ENCODE data around the gene FMO3. TPM values are rescaled to one million over a fixed set of nuclear protein-coding genes. Genes with fewer than 3 reads are reported as not detected.

The FMO3 gene
- total RNA-seq, 1 experiment from 2014 or later: not detected

- no peaks in the 10 kb centered on the region for H3K36me3 Mint-ChIP-seq (ENCODE audit: insufficient read depth, unreplicated experiment)
- ChIA-PET CTCF (no interaction called here), POLR2A (no interaction called here)
- no peaks in the 10 kb centered on the region for H3K4me1 ChIP-seq
- intact Hi-C loops (cut with micrococcal nuclease; ENCODE audit: unreplicated experiment): no loop called here
- H3K9me3 Mint-ChIP-seq (ENCODE audit: unreplicated experiment): no peaks in the 10 kb centered on the region
- no peaks in the 10 kb centered on the region for H3K36me3 ChIP-seq (ENCODE audit: control insufficient read depth, insufficient read depth, low read length)
- H3K27me3 Mint-ChIP-seq (ENCODE audit: insufficient read depth, unreplicated experiment): no peaks in the 10 kb centered on the region
- no peak for TF ChIP-seq CTCF (IDR thresholded peaks at IDR 0.05; ENCODE audit: insufficient read depth in 1 of 2, low read depth in 1 of 2, low read length in 1 of 2, severe bottlenecking in 1 of 2, unreplicated experiment in 1 of 2)
- no peaks in the 10 kb centered on the region for H3K27me3 ChIP-seq (replicated peaks; ENCODE audit: control insufficient read depth, insufficient read depth, low read length)
- no peak overlapping the region for H3K4me3 ChIP-seq (ENCODE audit: low read depth, low read length)
- H3K27ac Mint-ChIP-seq (ENCODE audit: unreplicated experiment): no peak overlapping the region
- peaks cover 6% of the 10 kb centered on the region for H3K4me1 Mint-ChIP-seq (ENCODE audit: low read depth, unreplicated experiment)
- no peak for DNase-seq
- BruUV-seq (replicated peaks): no TSS peak
- no peak overlapping the region for H3K4me3 Mint-ChIP-seq (ENCODE audit: unreplicated experiment)
- H3K9me3 ChIP-seq: no peaks in the 10 kb centered on the region
Observed at GRCh38 chr1:171140956-171141687, 50.4 kb downstream of the FMO3 start.

GRCh38 chr1:171141688-171142415, 51.1 kb downstream of the FMO3 start:
- H3K27me3 ChIP-seq (replicated peaks; ENCODE audit: control insufficient read depth, insufficient read depth, low read length): no peaks in the 10 kb centered on the region
- DNase-seq: no peak
- CTCF ChIA-PET: no interaction called here
- no peaks in the 10 kb centered on the region for H3K9me3 ChIP-seq
- H3K36me3 Mint-ChIP-seq (ENCODE audit: insufficient read depth, unreplicated experiment): no peaks in the 10 kb centered on the region
- H3K27me3 Mint-ChIP-seq (ENCODE audit: insufficient read depth, unreplicated experiment): no peaks in the 10 kb centered on the region
- BruUV-seq (replicated peaks): no TSS peak
- POLR2A ChIA-PET: no interaction called here
- H3K27ac Mint-ChIP-seq (ENCODE audit: unreplicated experiment): no peak overlapping the region
- H3K4me3 ChIP-seq (ENCODE audit: low read depth, low read length): no peak overlapping the region
- no peaks in the 10 kb centered on the region for H3K4me1 ChIP-seq
- intact Hi-C loops (cut with micrococcal nuclease; ENCODE audit: unreplicated experiment): no loop called here
- no peak overlapping the region for H3K4me3 Mint-ChIP-seq (ENCODE audit: unreplicated experiment)
- H3K4me1 Mint-ChIP-seq (ENCODE audit: low read depth, unreplicated experiment): peaks cover 6% of the 10 kb centered on the region
- H3K36me3 ChIP-seq (ENCODE audit: control insufficient read depth, insufficient read depth, low read length): no peaks in the 10 kb centered on the region
- H3K9me3 Mint-ChIP-seq (ENCODE audit: unreplicated experiment): no peaks in the 10 kb centered on the region
- TF ChIP-seq CTCF (IDR thresholded peaks at IDR 0.05; ENCODE audit: insufficient read depth in 1 of 2, low read depth in 1 of 2, low read length in 1 of 2, severe bottlenecking in 1 of 2, unreplicated experiment in 1 of 2): no peak

GRCh38 chr1:171142416-171143385, 52.0 kb downstream of the FMO3 start:
- Histone ChIP-seq H3K36me3 (ENCODE audit: control insufficient read depth, insufficient read depth, low read length) (no peaks in the 10 kb centered on the region), H3K9me3 (no peaks in the 10 kb centered on the region), H3K4me1 (no peaks in the 10 kb centered on the region), H3K27me3 (replicated peaks; ENCODE audit: control insufficient read depth, insufficient read depth, low read length) (no peaks in the 10 kb centered on the region), H3K4me3 (ENCODE audit: low read depth, low read length) (no peak overlapping the region)
- ChIA-PET CTCF (no interaction called here), POLR2A (no interaction called here)
- H3K4me1 Mint-ChIP-seq (ENCODE audit: low read depth, unreplicated experiment): peaks cover 6% of the 10 kb centered on the region
- no peaks in the 10 kb centered on the region for H3K36me3 Mint-ChIP-seq (ENCODE audit: insufficient read depth, unreplicated experiment)
- BruUV-seq (replicated peaks): no TSS peak
- intact Hi-C loops (cut with micrococcal nuclease; ENCODE audit: unreplicated experiment): no loop called here
- no peaks in the 10 kb centered on the region for H3K9me3 Mint-ChIP-seq (ENCODE audit: unreplicated experiment)
- H3K4me3 Mint-ChIP-seq (ENCODE audit: unreplicated experiment): no peak overlapping the region
- H3K27ac Mint-ChIP-seq (ENCODE audit: unreplicated experiment): no peak overlapping the region
- H3K27me3 Mint-ChIP-seq (ENCODE audit: insufficient read depth, unreplicated experiment): no peaks in the 10 kb centered on the region
- TF ChIP-seq CTCF (IDR thresholded peaks at IDR 0.05; ENCODE audit: insufficient read depth in 1 of 2, low read depth in 1 of 2, low read length in 1 of 2, severe bottlenecking in 1 of 2, unreplicated experiment in 1 of 2): no peak
- DNase-seq: no peak
